Dermis blood vessel endothelial cell (primary cell): ENCODE measurements around the gene MAD1L1. TPM values are rescaled to one million over a fixed set of nuclear protein-coding genes. Genes with fewer than 3 reads are reported as not detected.

Source experiments
- total RNA-seq: library from RNA; depleted of rRNA; stranded (reverse); fragments of >200 nt; gene quantifications from 2 replicates; pipeline ENCODE4 v1.2.3, GENCODE V29; 2014

MAD1L1 gene
- total RNA-seq, 1 donor from 2014 or later, result 53.3 TPM

Other genes with a start within 250 kb of the MAD1L1 start
- gene MRM2, start 9.3 kb upstream of the MAD1L1 start, total RNA-seq, result 15.3 and 20.1 TPM in 2 replicates
- gene NUDT1, start 9.3 kb upstream of the MAD1L1 start, total RNA-seq, result 8.0 and 14.2 TPM in 2 replicates
- gene SNX8, start 81.5 kb upstream of the MAD1L1 start, total RNA-seq, result 9.4 and 18.5 TPM in 2 replicates
- 250 and 320 TPM in 2 replicates for gene EIF3B, start 121.9 kb upstream of the MAD1L1 start, total RNA-seq
- 6.8 and 21.5 TPM in 2 replicates for gene CHST12, start 170.7 kb upstream of the MAD1L1 start, total RNA-seq
- gene GRIFIN, start 243.5 kb upstream of the MAD1L1 start, total RNA-seq, result not detected in 2 replicates